Thoracic aorta (tissue), 2 donors: ENCODE measurements around the gene DCDC1. TPM values are rescaled to one million over a fixed set of nuclear protein-coding genes. Genes with fewer than 3 reads are reported as not detected.

ENCODE experiments used
- ATAC-seq: fragments of 150-250 bp; one replicate; pipeline ENCODE4 v1.8.0; 2017; ENCODE audit warnings: low read depth; ENCODE audit not compliant: insufficient number of reproducible peaks, low FRiP score
- DNase-seq: peaks from one replicate; pipeline ENCODE4 v3.0.0-alpha.2; 2020; ENCODE audit warnings: low spot score
- H3K27ac ChIP-seq, 2 donors: fragments of 200-600 bp; sonication (generic); 1 replicate in 1 of 2; 2 replicates in 1 of 2; pipeline ENCODE4 v1.5.1; 2016; ENCODE audit warnings: mild to moderate bottlenecking in 2 of 2, moderate library complexity in 2 of 2
- H3K27me3 ChIP-seq: fragments of 200-600 bp; sonication (generic); replicated peaks from 2 replicates; pipeline ENCODE4 v1.6.0; 2016; ENCODE audit warnings: mild to moderate bottlenecking; ENCODE audit not compliant: insufficient read depth
- H3K36me3 ChIP-seq: fragments of 200-600 bp; sonication (generic); one replicate; pipeline ENCODE4 v1.5.1; 2016
- H3K4me1 ChIP-seq, 2 donors: fragments of 200-600 bp; sonication (generic); 1 replicate in 1 of 2; 2 replicates in 1 of 2; pipeline versions ENCODE4 v1.5.1 to v1.6.0; 2016; ENCODE audit warnings: low read depth in 2 of 2, mild to moderate bottlenecking in 1 of 2; ENCODE audit not compliant: control insufficient read depth in 1 of 2
- H3K4me3 ChIP-seq: fragments of 200-600 bp; sonication (generic); 2 replicates; pipeline ENCODE4 v1.5.1; 2016; ENCODE audit warnings: mild to moderate bottlenecking
- H3K9me3 ChIP-seq: fragments of 200-600 bp; sonication (generic); 2 replicates; pipeline ENCODE4 v1.5.1; 2016
- CTCF ChIP-seq: fragments of 200-600 bp; sonication (generic); IDR thresholded peaks from one replicate; pipeline ENCODE4 v1.5.1; 2019; ENCODE audit warnings: antibody characterized with exemption
- total RNA-seq, 2 donors: library from RNA; depleted of rRNA; stranded (reverse); fragments of >200 nt; gene quantifications; one replicate each; pipeline versions ENCODE4 v1.1.0 to v1.2.3, GENCODE V29; 2016

Gene DCDC1
- not detected for total RNA-seq

GRCh38 chr11:31369348-31370329 is at the start of gene DCDC1, which contains the start of gene DNAJC24:
DCDC1 (minus strand) TSS chr11:31369739; CDS start chr11:31328280, 41,459 bp downstream.
DNAJC24 (plus strand) TSS chr11:31369860; CDS start chr11:31370749, 889 bp downstream.
- Histone ChIP-seq H3K27me3 (no peaks in the 10 kb centered on the region), H3K36me3 (no peaks in the 10 kb centered on the region), H3K4me3 (peak within 1 kb of the TSS; percentile 94), H3K4me1 (peaks cover 8 to 9% of the 10 kb centered on the region in 2 donors), H3K9me3 (no peaks in the 10 kb centered on the region), H3K27ac (peak within 1 kb of the TSS; percentile 9 to 65)
- peak; percentile 70 for DNase-seq
- peak; percentile 91 for ATAC-seq
- TF ChIP-seq CTCF, result no peak

GRCh38 chr11:31419138-31419537 is 49.6 kb upstream of the DCDC1 start:
- Histone ChIP-seq H3K4me3 (no peak overlapping the region), H3K27ac (no peak overlapping the region), H3K27me3 (no peaks in the 10 kb centered on the region), H3K9me3 (no peaks in the 10 kb centered on the region), H3K36me3 (no peaks in the 10 kb centered on the region), H3K4me1 (peaks cover 5 to 13% of the 10 kb centered on the region in 2 donors)
- DNase-seq (no peak), ATAC-seq (no peak)
- TF ChIP-seq CTCF, result no peak

- Histone ChIP-seq H3K27me3 (no peaks in the 10 kb centered on the region), H3K4me1 (peaks cover 5 to 13% of the 10 kb centered on the region in 2 donors), H3K4me3 (no peak overlapping the region), H3K9me3 (no peaks in the 10 kb centered on the region), H3K36me3 (no peaks in the 10 kb centered on the region), H3K27ac (no peak overlapping the region)
- ATAC-seq, result no peak
- TF ChIP-seq CTCF, result no peak
- DNase-seq, result no peak
Measured at GRCh38 chr11:31417816-31418215, 48.3 kb upstream of the DCDC1 start.

GRCh38 chr11:31417357-31417756 is 47.8 kb upstream of the DCDC1 start:
- Histone ChIP-seq H3K4me3 (no peak overlapping the region), H3K9me3 (no peaks in the 10 kb centered on the region), H3K27me3 (no peaks in the 10 kb centered on the region), H3K27ac (no peak overlapping the region), H3K4me1 (peaks cover 5 to 13% of the 10 kb centered on the region in 2 donors), H3K36me3 (no peaks in the 10 kb centered on the region)
- no peak for DNase-seq
- ATAC-seq, result no peak
- TF ChIP-seq CTCF, result no peak

GRCh38 chr11:31415435-31415834 is 45.9 kb upstream of the DCDC1 start:
- no peak for TF ChIP-seq CTCF
- no peak overlapping the region for H3K27ac ChIP-seq
- H3K4me3 ChIP-seq, result no peak overlapping the region
- H3K27me3 ChIP-seq, result no peaks in the 10 kb centered on the region
- ATAC-seq, result no peak
- DNase-seq, result no peak
- no peaks in the 10 kb centered on the region for H3K9me3 ChIP-seq
- no peaks in the 10 kb centered on the region for H3K36me3 ChIP-seq
- H3K4me1 ChIP-seq, result peaks cover 5 to 13% of the 10 kb centered on the region in 2 donors
